Pericardium fibroblast (primary cell): ENCODE data around the gene INSYN2B. TPM values are rescaled to one million over a fixed set of nuclear protein-coding genes. Genes with fewer than 3 reads are reported as not detected.

Experiments
- total RNA-seq: library from RNA; depleted of rRNA; stranded (reverse); fragments of >200 nt; gene quantifications from 2 replicates; pipeline ENCODE4 v1.2.3, GENCODE V29; 2015

The INSYN2B gene
- 2.5 and 5.3 TPM in 2 replicates for total RNA-seq

DNA sequence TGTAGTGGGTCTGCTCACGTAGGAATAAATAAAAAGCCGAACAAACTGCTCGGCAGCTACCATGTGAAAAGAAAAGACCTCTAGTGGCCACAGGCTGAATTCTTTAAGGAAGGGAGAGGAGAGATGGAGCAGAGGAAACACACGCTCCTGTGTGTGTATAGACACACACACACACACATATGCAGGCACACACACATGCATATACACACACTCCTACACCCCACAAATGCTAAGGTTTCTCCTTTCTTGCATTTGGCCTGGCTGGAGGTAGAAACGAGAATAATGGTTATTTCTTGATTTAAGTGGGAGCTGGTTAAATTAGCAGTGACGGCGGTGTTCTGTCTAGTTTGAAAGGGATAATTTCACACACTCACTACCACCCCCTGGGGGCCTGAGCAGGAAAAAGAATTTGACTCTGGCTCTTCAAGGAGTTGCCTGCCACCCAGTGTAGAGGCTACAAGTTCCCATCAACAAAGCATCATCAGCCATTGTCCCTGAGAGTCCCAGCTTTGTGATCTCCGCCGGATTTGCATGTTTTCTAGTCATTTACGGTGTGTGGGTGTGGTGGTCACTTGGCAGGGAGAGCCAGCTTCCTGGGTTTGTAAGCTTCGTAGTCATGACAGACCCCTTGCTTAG is at the start of gene INSYN2B:
Gene INSYN2B (minus strand): TSS at position 78 of the 636 bp plus-strand sequence. CDS start 96,597 bp downstream, outside the sequence.

Other genes with a start within 250 kb of the INSYN2B start
- gene FOXI1, start 125.4 kb upstream of the INSYN2B start, total RNA-seq = not detected in 2 replicates